ENCODE data around the gene HORMAD2.

GRCh38 chr22:30143265-30143664 lies 63.0 kb downstream of the HORMAD2 start:
- TF ChIP-seq CTCF (conservative IDR thresholded peaks at IDR 0.05; ENCODE audit: low read depth, low read length) (no peak), EZH2 (IDR thresholded peaks at IDR 0.05; ENCODE audit: low read length, unreplicated experiment) (no peak)

Measured in PC-3 (cell line).